H1 (cell line): ENCODE measurements around the gene TAS1R1. TPM values are rescaled to one million over a fixed set of nuclear protein-coding genes. Genes with fewer than 3 reads are reported as not detected.

Experiments
- CTCF ChIA-PET: fragments of 300-600 bp; sonication (Branson Sonifier 250); formaldehyde crosslinking; loops from one replicate; lab custom pipeline; 2021; ENCODE audit not compliant: partially characterized antibody; lab: Charles Lee
- POLR2A ChIA-PET: fragments of 300-600 bp; sonication (Branson Sonifier 250); formaldehyde crosslinking; loops from one replicate; lab custom pipeline; 2021; ENCODE audit warnings: inconsistent platforms; ENCODE audit not compliant: partially characterized antibody; lab: Charles Lee
- DNase-seq, 2 experiments: peaks; one replicate each; pipeline versions ENCODE4 v3.0.0 to v3.0.0-alpha.2; 2010 to 2022; ENCODE audit warnings: low spot score in 2 of 2, low read depth in 1 of 2, mixed read lengths in 1 of 2
- FAIRE-seq: peaks from 2 replicates; lab custom pipeline; 2011; peaks lifted over from hg19 to GRCh38; lab: Jason Lieb, UNC
- H2AFZ ChIP-seq: 2 replicates; pipeline ENCODE4 v1.8.1; 2012; ENCODE audit warnings: low read length, inconsistent platforms
- H2AK5ac ChIP-seq: 2 replicates; pipeline ENCODE4 v1.6.1; 2013; ENCODE audit warnings: low read depth, low read length
- H2BK120ac ChIP-seq: replicated peaks from 2 replicates; pipeline ENCODE3; 2013; ENCODE audit warnings: low read depth, low read length, inconsistent platforms
- H2BK12ac ChIP-seq: 2 replicates; pipeline ENCODE4 v1.6.1; 2013; ENCODE audit warnings: low read depth, low read length
- H2BK15ac ChIP-seq: 2 replicates; pipeline ENCODE4 v1.6.1; 2013; ENCODE audit warnings: low read length
- H2BK20ac ChIP-seq: 2 replicates; pipeline ENCODE4 v1.6.1; 2013; ENCODE audit warnings: low read length
- H2BK5ac ChIP-seq: 2 replicates; pipeline ENCODE4 v1.6.1; 2013; ENCODE audit warnings: low read depth, low read length
- H3K14ac ChIP-seq: 2 replicates; pipeline ENCODE4 v1.6.1; 2013; ENCODE audit warnings: inconsistent platforms; ENCODE audit not compliant: insufficient read length
- H3K18ac ChIP-seq: 2 replicates; pipeline ENCODE4 v1.6.1; 2013; ENCODE audit warnings: low read length; ENCODE audit errors: extremely low read depth
- H3K23ac ChIP-seq: 2 replicates; pipeline ENCODE4 v1.6.1; 2013; ENCODE audit warnings: inconsistent platforms; ENCODE audit not compliant: insufficient read length
- H3K23me2 ChIP-seq: 2 replicates; pipeline ENCODE4 v1.6.1; 2013; ENCODE audit warnings: low read depth, low read length
- H3K27ac ChIP-seq: 2 replicates; pipeline ENCODE4 v1.6.1; 2011; ENCODE audit warnings: low read depth, low read length, inconsistent platforms
- H3K27me3 ChIP-seq, 4 experiments: replicated peaks in 1 of 4; 1 replicate in 1 of 4; 2 replicates in 3 of 4; pipeline versions ENCODE4 v1.6.1 to v1.8.1; 2011 to 2013; ENCODE audit warnings: low read length in 3 of 4, mild to moderate bottlenecking in 3 of 4, inconsistent platforms in 2 of 4, mixed read lengths in 2 of 4, moderate library complexity in 1 of 4; ENCODE audit not compliant: control insufficient read depth in 3 of 4, insufficient read depth in 3 of 4; ENCODE audit errors: extremely low read depth in 1 of 4
- H3K36me3 ChIP-seq, 4 experiments: 2 replicates each; pipeline versions ENCODE4 v1.6.1 to v1.8.1; 2011 to 2013; ENCODE audit warnings: mild to moderate bottlenecking in 4 of 4, low read length in 3 of 4, moderate library complexity in 2 of 4, control low read depth in 1 of 4, inconsistent platforms in 1 of 4; ENCODE audit not compliant: insufficient read depth in 4 of 4, control insufficient read depth in 2 of 4
- H3K4ac ChIP-seq: replicated peaks from 2 replicates; pipeline ENCODE3; 2013; ENCODE audit warnings: low read length, low read depth, mixed read lengths, inconsistent platforms; ENCODE audit not compliant: insufficient read length
- H3K4me1 ChIP-seq, 4 experiments: replicated peaks in 1 of 4; 1 replicate in 1 of 4; 2 replicates in 3 of 4; pipeline versions ENCODE4 v1.6.1 to v1.8.1; 2011 to 2013; ENCODE audit warnings: low read length in 3 of 4, inconsistent platforms in 2 of 4, mixed read lengths in 1 of 4; ENCODE audit not compliant: insufficient read depth in 4 of 4, control insufficient read depth in 3 of 4
- H3K4me2 ChIP-seq, 2 experiments: 2 replicates each; pipeline versions ENCODE4 v1.6.1 to v1.8.1; 2011 to 2013; ENCODE audit warnings: low read depth in 2 of 2, low read length in 2 of 2, control low read depth in 1 of 2, inconsistent platforms in 1 of 2, mild to moderate bottlenecking in 1 of 2; ENCODE audit not compliant: insufficient read depth in 1 of 2
- H3K4me3 ChIP-seq, 4 experiments: fragments of 200-600, 300-600 bp in 1 of 4; sonication (generic), shearing (Covaris generic), sonication (Bioruptor Twin) in 1 of 4; 2 replicates each; pipeline versions ENCODE4 v1.5.1 to v1.8.1; 2011 to 2016; ENCODE audit warnings: low read length in 4 of 4, low read depth in 3 of 4, control low read depth in 2 of 4, inconsistent platforms in 2 of 4, mild to moderate bottlenecking in 2 of 4, mixed read lengths in 1 of 4, moderate library complexity in 1 of 4; ENCODE audit not compliant: insufficient read depth in 2 of 4; ENCODE audit errors: extremely low read depth in 1 of 4
- H3K56ac ChIP-seq: replicated peaks from 2 replicates; pipeline ENCODE3; 2013; ENCODE audit warnings: low read depth, mild to moderate bottlenecking, mixed read lengths, low read length, inconsistent platforms; ENCODE audit not compliant: insufficient read length
- H3K79me1 ChIP-seq: 2 replicates; pipeline ENCODE4 v1.6.1; 2013; ENCODE audit warnings: low read depth, low read length, control low read depth
- H3K79me2 ChIP-seq, 2 experiments: 2 replicates each; pipeline versions ENCODE4 v1.6.1 to v1.8.1; 2012 to 2013; ENCODE audit warnings: low read length in 2 of 2, mild to moderate bottlenecking in 2 of 2, inconsistent platforms in 1 of 2; ENCODE audit not compliant: insufficient read depth in 2 of 2, control insufficient read depth in 1 of 2
- H3K9ac ChIP-seq, 4 experiments: replicated peaks in 1 of 4; 1 replicate in 1 of 4; 2 replicates in 3 of 4; pipeline versions ENCODE4 v1.6.1 to v1.8.1; 2011 to 2013; ENCODE audit warnings: low read depth in 3 of 4, low read length in 3 of 4, control low read depth in 2 of 4, mild to moderate bottlenecking in 2 of 4, moderate library complexity in 2 of 4, inconsistent platforms in 1 of 4; ENCODE audit errors: extremely low read depth in 1 of 4
- H3K9me3 ChIP-seq, 2 experiments: 2 replicates each; pipeline versions ENCODE4 v1.6.1 to v1.8.1; 2012 to 2013; ENCODE audit warnings: mild to moderate bottlenecking in 2 of 2, moderate library complexity in 2 of 2, control low read depth in 1 of 2, inconsistent platforms in 1 of 2, low read depth in 1 of 2, low read length in 1 of 2, mixed read lengths in 1 of 2; ENCODE audit not compliant: insufficient read depth in 2 of 2
- H4K20me1 ChIP-seq, 2 experiments: replicated peaks in 1 of 2; 2 replicates each; pipeline versions ENCODE3 to v1.8.1; 2011 to 2013; ENCODE audit warnings: inconsistent platforms in 2 of 2, low read length in 2 of 2, mild to moderate bottlenecking in 1 of 2; ENCODE audit not compliant: insufficient read depth in 2 of 2, control insufficient read depth in 1 of 2
- H4K5ac ChIP-seq: 2 replicates; pipeline ENCODE4 v1.6.1; 2013; ENCODE audit warnings: low read length, low read depth, mixed read lengths, inconsistent platforms; ENCODE audit not compliant: insufficient read length
- H4K8ac ChIP-seq: 2 replicates; pipeline ENCODE4 v1.8.0; 2013; ENCODE audit warnings: mild to moderate bottlenecking, moderate library complexity, low read length, inconsistent platforms; ENCODE audit not compliant: insufficient read depth; ENCODE audit errors: extremely low read depth
- H4K91ac ChIP-seq: replicated peaks from 2 replicates; pipeline ENCODE3; 2013; ENCODE audit warnings: low read length, mixed read lengths, inconsistent platforms; ENCODE audit not compliant: insufficient read length
- ASH2L ChIP-seq: fragments of 200-600, 300-600 bp; sonication (generic); IDR thresholded peaks from one replicate; pipeline ENCODE4 v1.7.1; 2017; ENCODE audit warnings: low read length
- ATF3 ChIP-seq: IDR thresholded peaks from 2 replicates; pipeline ENCODE4 v1.6.1; 2011; ENCODE audit warnings: low read depth, mild to moderate bottlenecking, low read length; ENCODE audit not compliant: insufficient read depth
- CBX5 ChIP-seq: fragments of 300-800, 300-1000 bp; sonication (generic); IDR thresholded peaks from 2 replicates; pipeline ENCODE4 v1.7.1; 2016; ENCODE audit warnings: antibody characterized with exemption, low read length, low read depth
- EZH2 ChIP-seq: fragments of 200-600 bp; sonication (generic); IDR thresholded peaks from 2 replicates; pipeline ENCODE4 v1.7.1; 2012; ENCODE audit warnings: low read depth, mild to moderate bottlenecking, moderate library complexity, low read length, inconsistent platforms; ENCODE audit not compliant: severe bottlenecking
- GABPA ChIP-seq: IDR thresholded peaks from 2 replicates; pipeline ENCODE4 v1.6.1; 2011; ENCODE audit warnings: mild to moderate bottlenecking, low read length, moderate library complexity, borderline replicate concordance; ENCODE audit not compliant: insufficient read depth
- HDAC2 ChIP-seq, 2 experiments: fragments of 300-600 bp in 1 of 2; sonication (generic) in 1 of 2; IDR thresholded peaks; 2 replicates each; pipeline ENCODE4 v1.6.1; 2011 to 2012; ENCODE audit warnings: low read depth in 2 of 2, low read length in 2 of 2, mild to moderate bottlenecking in 2 of 2, moderate library complexity in 2 of 2, borderline replicate concordance in 1 of 2, inconsistent platforms in 1 of 2
- RAD21 ChIP-seq, 2 experiments: IDR thresholded peaks in 1 of 2; conservative IDR thresholded peaks in 1 of 2; 2 replicates each; pipeline ENCODE4 v1.6.1; 2011; ENCODE audit warnings: low read depth in 2 of 2, low read length in 2 of 2, improper control_type of control experiment in 1 of 2, inconsistent platforms in 1 of 2, mild to moderate bottlenecking in 1 of 2, moderate library complexity in 1 of 2
- SAP30 ChIP-seq: fragments of 300-600 bp; sonication (generic); IDR thresholded peaks from 2 replicates; pipeline ENCODE4 v1.7.1; 2012; ENCODE audit warnings: low read length, moderate library complexity, mild to moderate bottlenecking, inconsistent platforms; ENCODE audit not compliant: insufficient read depth, insufficient replicate concordance
- TBP ChIP-seq: IDR thresholded peaks from 2 replicates; pipeline ENCODE4 v1.6.1; 2011; ENCODE audit warnings: low read depth, low read length, improper control_type of control experiment
- WGBS, 2 experiments: shearing (Covaris generic) in 1 of 2; methylation state at CpG; one replicate each; pipeline versions ENCODE4 v1.1.6 to v1.1.7; 2013 to 2015; ENCODE audit warnings: low lambda C conversion rate in 2 of 2, mixed read lengths in 2 of 2, inconsistent platforms in 1 of 2, low coverage in 1 of 2, missing lambda C conversion rate in 1 of 2; ENCODE audit not compliant: insufficient replicate concordance in 2 of 2, insufficient coverage in 1 of 2, insufficient read length in 1 of 2; ENCODE audit errors: extremely low coverage in 1 of 2, missing lambda C conversion rate in 1 of 2; 5-methylcytosine and 5-hydroxymethylcytosine counted together
- polyA plus RNA-seq, 7 experiments: library from polyadenylated mRNA; depleted of rRNA in 3 of 7; stranded (reverse) in 5 of 7; unstranded in 2 of 7; fragments of >200 nt in 5 of 7; fragments of 200-250 nt in 2 of 7; gene quantifications; 1 replicate in 5 of 7; 2 replicates in 1 of 7; 4 replicates in 1 of 7; pipeline versions ENCODE4 v1.2.1 to v1.2.3, GENCODE V29; 2011 to 2013; ENCODE audit warnings: missing spikeins in 2 of 7, mixed read lengths in 2 of 7
- total RNA-seq: library from RNA; stranded (reverse); fragmentation: NEBNext Ultra II Directional; extraction: Animal tissue kit (Norgen Biotek cat#: 25700); gene quantifications from 2 replicates; pipeline ENCODE4 v1.2.1, GENCODE V29; 2021

TAS1R1 gene
- total and polyA plus RNA-seq, 2 of the 8 experiments (the other 6 are each of a cell fraction or from before 2014, with no cell fraction given), result 0.26 TPM; not detected in 1

GRCh38 chr1:6519935-6520671 lies 35.0 kb upstream of the TAS1R1 start:
- Histone ChIP-seq H3K4me3 (no peak overlapping the region), H3K79me2 (no peaks in the 10 kb centered on the region), H3K56ac (no peak overlapping the region), H3K4ac (no peak overlapping the region), H3K9ac (no peak overlapping the region), H3K4me1 (peaks cover 5 to 11% (median 7%) of the 10 kb centered on the region in 4 experiments), H3K27me3 (no peaks in the 10 kb centered on the region), H2AFZ (no peak overlapping the region), H2AK5ac (no peak overlapping the region), H2BK15ac (no peak overlapping the region), H4K91ac (no peak overlapping the region), H2BK5ac (0 out of 2 replicates have a peak overlapping the region, but pooled peaks have one; percentile 47), H3K23me2 (no peaks in the 10 kb centered on the region), H4K5ac (no peak overlapping the region), H3K36me3 (peaks cover 0 to under 1% (median under 1%) of the 10 kb centered on the region in 4 experiments; a peak in 1 of 8 replicates), H3K14ac (no peak overlapping the region), H4K8ac (no peak overlapping the region), H3K9me3 (no peaks in the 10 kb centered on the region), H2BK20ac (no peak overlapping the region), H4K20me1 (peaks cover 0 to 3% of the 10 kb centered on the region in 2 experiments), H2BK120ac (no peak overlapping the region), H3K23ac (no peak overlapping the region), H3K4me2 (peak overlapping the region; percentile 12 to 36; a peak in 2 of 4 replicates), H3K27ac (peak overlapping the region; percentile 16; the same call in 1 of the 2 replicates), H2BK12ac (no peak overlapping the region), H3K79me1 (no peaks in the 10 kb centered on the region), H3K18ac (no peak overlapping the region; the same call in 1 of the 2 replicates)
- 25% methylated on average over 13 of the region's 13 CpGs; no CpG with 5 or more reads in 1 of the 2 experiments for WGBS, 2 experiments
- FAIRE-seq, result peak; percentile 80
- CTCF ChIA-PET, result interaction anchor here (1.0 to 8.1 kb wide), 7 partner anchors 9 to 126 kb away, joined by 4 to 107 read pairs (median 7); no protein-coding TSS in a partner anchor
- POLR2A ChIA-PET, result interaction anchor here (0.9 to 3.5 kb wide), 8 partner anchors 13 to 84 kb away, joined by 3 to 15 read pairs (median 4); partner anchors contain the start of genes KLHL21, NOL9, PLEKHG5 and TAS1R1
- peak; percentile 82 to 86 for DNase-seq
- TF ChIP-seq EZH2, result no peak
- TF ChIP-seq CBX5, result no peak
- peak in 1 of 2 experiments; percentile 7; a peak in 1 of 4 replicates for TF ChIP-seq RAD21 (IDR thresholded peaks at IDR 0.05 in 1 of 2, conservative IDR thresholded peaks at IDR 0.05 in 1 of 2; ENCODE audit: low read depth in 2 of 2, low read length in 2 of 2)
- peak; percentile 33 for TF ChIP-seq ASH2L
- TF ChIP-seq HDAC2 (IDR thresholded peaks at IDR 0.05; ENCODE audit: borderline replicate concordance in 1 of 2, low read depth in 2 of 2, low read length in 2 of 2), result peak in 1 of 2 experiments; percentile 51; a peak in 1 of 4 replicates
- peak; percentile 60; the same call in 1 of the 2 replicates for TF ChIP-seq GABPA
- no peak for TF ChIP-seq ATF3
- peak; percentile 98 for TF ChIP-seq SAP30
- peak; percentile 31; the same call in 1 of the 2 replicates for TF ChIP-seq TBP
